Astrocyte of the spinal cord (primary cell): ENCODE data around the gene TNIK.

ENCODE experiments used
- DNase-seq: peaks from one replicate; pipeline ENCODE4 v3.0.0; 2011; ENCODE audit warnings: low read depth, low spot score
- H3K4me3 ChIP-seq: 2 replicates; pipeline ENCODE4 v1.5.1; 2011; ENCODE audit warnings: low read depth, mild to moderate bottlenecking, low read length, moderate library complexity
- in situ Hi-C: cut with HindIII; loops from 2 replicates; pipeline ENCODE4 v1.10.0; 2017; ENCODE audit warnings: low sequenced_read_pairs
- TF ChIP-seq, protein P1 (sequence below): IDR thresholded peaks from 2 replicates; pipeline ENCODE4 v1.5.1; 2012; ENCODE audit warnings: low read depth, mild to moderate bottlenecking, low read length, inconsistent platforms

Gene TNIK

DNA sequence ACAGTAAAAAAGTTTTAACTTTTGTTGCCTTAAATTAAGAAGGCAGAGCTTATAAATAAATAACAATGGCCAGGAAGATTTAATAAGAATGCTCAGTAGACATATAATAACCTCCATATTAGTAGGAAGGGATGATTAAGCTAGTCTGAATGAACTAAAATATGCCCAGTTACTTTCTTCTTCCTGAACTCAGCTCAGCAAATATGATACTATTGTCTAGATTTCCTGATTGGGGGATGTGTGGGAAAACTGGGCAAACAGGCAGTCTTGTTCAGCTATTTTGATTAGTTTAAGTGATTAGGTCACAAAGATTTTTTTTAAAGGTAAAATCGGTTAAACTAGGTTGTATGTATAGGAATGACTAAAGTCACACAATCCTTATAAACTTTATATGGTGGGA, 266.5 kb downstream of the TNIK start:
- no peak overlapping the region for H3K4me3 ChIP-seq
- in situ Hi-C loops = no loop called here
- TF ChIP-seq, protein P1, sequence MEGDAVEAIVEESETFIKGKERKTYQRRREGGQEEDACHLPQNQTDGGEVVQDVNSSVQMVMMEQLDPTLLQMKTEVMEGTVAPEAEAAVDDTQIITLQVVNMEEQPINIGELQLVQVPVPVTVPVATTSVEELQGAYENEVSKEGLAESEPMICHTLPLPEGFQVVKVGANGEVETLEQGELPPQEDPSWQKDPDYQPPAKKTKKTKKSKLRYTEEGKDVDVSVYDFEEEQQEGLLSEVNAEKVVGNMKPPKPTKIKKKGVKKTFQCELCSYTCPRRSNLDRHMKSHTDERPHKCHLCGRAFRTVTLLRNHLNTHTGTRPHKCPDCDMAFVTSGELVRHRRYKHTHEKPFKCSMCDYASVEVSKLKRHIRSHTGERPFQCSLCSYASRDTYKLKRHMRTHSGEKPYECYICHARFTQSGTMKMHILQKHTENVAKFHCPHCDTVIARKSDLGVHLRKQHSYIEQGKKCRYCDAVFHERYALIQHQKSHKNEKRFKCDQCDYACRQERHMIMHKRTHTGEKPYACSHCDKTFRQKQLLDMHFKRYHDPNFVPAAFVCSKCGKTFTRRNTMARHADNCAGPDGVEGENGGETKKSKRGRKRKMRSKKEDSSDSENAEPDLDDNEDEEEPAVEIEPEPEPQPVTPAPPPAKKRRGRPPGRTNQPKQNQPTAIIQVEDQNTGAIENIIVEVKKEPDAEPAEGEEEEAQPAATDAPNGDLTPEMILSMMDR = no peak
- no peak for DNase-seq

DNA sequence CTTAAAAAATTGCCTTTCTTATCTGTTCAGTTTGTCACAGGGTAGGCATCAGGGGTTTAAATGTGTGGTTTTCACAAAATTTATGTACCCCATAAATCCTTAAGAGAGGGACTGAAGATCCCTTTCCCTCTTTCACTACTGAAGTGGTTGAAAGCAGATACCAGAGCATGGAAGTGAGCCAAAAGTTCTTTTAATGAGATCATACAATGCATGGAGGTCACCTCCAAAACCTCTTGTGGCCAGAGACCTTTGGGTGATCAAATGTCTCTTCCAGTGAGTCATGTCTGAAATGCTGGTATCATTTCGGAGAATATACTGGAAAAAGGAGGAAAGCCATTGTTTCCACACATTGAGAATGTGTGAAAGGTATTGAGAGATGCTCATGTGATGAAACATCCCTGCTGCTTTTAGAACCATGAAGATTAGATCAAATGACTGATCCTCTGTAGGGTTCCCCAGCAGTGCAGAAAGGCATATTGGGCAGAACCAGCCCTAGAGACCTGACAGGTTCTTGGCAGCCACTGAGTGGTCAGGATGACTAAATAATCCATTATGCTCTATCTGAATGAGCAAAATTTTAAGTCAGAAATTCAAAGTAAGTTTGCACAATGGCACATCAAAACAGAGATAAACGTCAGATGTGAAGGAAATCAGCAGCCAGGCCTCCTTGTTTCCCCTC, 267.9 kb downstream of the TNIK start:
- TF ChIP-seq, protein P1 = no peak
- DNase-seq = peak; percentile 94
- in situ Hi-C loops = no loop called here

DNA sequence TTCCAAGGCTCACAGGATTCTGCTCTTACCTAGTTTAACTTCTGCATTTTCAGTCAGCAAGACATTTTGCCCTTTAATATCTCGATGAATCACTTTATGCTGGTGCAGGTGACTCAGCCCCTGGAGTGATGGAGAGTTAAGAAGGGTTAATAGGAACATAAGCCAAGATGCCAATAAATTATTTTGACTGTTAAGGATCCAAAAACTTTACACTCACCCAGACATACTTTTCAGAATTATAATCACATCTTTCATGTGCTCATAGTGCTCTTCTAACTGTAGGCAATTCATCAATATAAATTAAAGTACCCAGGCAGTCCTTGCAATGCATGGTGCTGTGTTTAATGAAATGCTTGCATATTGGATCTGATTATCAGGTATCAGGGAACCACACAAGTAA, 269.5 kb downstream of the TNIK start:
- H3K4me3 ChIP-seq = no peak overlapping the region
- in situ Hi-C loops = no loop called here
- DNase-seq = no peak
- TF ChIP-seq, protein P1 = no peak

More for the DNA sequence above, 267.9 kb downstream of the TNIK start:
- H3K4me3 ChIP-seq = no peak overlapping the region

DNA sequence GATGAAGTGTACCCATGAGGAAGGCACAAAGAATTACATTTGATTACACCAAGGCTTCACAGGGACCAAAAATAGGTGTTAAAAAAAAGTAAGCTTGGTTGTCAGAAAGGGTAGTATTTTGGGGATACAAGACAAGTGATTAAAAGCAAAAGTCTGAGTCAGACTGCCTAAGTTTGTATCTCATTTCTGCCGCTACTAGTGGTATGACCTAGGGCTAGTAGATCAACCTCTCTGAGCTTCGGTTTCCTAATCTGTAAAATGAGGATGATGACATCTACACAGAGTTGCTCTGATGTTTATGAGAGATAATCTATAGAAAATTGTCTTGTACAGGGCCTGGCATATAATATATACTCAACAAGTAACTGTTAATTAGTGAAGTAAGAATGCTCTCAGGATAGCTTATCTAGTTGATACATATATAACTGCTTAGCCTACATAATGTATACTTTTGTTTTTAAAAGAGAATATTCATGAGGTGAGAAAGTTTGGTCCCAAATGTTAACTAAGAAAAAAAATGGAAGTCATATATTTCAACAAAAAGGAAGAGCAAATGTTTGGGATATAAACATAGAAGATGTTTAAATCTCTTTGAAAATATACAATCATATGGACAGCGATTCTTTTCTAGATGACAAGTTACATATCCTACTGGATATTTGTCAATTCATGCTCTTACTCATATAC, 270.7 kb downstream of the TNIK start:
- TF ChIP-seq, protein P1 = no peak
- no peak overlapping the region for H3K4me3 ChIP-seq
- no peak for DNase-seq
- in situ Hi-C loops = no loop called here

DNA sequence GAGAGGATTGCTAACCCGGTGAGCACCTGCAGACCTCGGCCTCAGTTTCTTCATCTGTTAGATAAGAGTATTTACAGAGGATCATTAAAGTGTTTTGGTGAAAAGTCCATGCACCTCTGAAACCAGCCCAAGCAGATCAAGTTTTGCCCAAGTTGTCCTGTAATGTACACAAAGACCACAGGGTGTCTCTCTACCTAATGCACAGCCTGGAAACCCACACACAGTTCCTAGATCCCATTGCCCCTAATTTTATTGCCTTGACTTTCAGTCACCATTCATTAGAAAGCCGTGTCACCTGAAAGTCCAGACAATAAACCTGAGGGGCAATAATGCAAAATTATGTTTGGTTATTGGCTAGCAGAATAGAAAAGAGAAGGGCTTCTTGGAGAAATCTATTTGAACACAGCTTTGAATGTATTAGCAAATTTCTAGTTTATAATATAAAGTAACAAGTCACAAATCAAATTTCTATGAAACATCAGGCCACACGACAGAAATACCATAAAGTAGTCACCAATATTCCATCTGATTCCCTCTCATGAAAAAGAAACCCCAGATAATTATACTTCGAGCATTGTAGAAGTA, 272.4 kb downstream of the TNIK start:
- H3K4me3 ChIP-seq = no peak overlapping the region
- DNase-seq = no peak
- TF ChIP-seq, protein P1 = peak; percentile 73
- in situ Hi-C loops = no loop called here

DNA sequence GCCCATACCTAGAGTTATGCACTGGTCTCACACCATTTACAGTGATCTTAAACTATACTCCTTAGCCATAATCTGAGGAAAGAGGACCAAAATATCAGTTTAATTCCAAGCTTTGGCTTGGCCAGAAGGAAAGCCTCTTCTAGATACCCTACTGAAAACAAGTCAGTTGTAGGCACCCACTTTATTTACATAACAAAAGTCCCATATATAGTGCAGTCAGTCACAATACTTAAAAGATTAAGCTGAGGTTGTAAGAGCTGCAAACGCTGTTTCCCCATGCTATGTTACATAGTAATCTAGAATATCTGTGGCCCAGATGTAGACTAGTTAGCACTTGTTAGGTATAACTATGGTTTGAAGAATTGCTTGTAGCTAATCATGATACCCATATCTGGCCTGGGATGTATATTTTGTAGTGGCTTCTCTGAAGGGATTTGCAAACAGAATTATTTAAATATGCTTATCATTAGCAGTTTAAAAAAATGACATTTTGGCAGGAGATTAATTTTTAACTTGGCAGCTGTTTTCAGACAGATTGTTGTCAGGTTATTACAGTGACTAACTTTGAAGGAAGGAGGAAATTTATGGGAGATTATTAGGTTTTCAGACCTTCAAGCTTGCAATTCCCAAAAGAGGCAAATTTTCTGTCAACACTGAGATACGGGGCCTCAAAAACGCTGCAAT, 273.2 kb downstream of the TNIK start:
- in situ Hi-C loops = no loop called here

More for the DNA sequence above, 273.2 kb downstream of the TNIK start:
- no peak overlapping the region for H3K4me3 ChIP-seq
- DNase-seq = no peak
- TF ChIP-seq, protein P1 = no peak
